ENCODE measurements around the gene WSCD2.

Gene WSCD2

DNA sequence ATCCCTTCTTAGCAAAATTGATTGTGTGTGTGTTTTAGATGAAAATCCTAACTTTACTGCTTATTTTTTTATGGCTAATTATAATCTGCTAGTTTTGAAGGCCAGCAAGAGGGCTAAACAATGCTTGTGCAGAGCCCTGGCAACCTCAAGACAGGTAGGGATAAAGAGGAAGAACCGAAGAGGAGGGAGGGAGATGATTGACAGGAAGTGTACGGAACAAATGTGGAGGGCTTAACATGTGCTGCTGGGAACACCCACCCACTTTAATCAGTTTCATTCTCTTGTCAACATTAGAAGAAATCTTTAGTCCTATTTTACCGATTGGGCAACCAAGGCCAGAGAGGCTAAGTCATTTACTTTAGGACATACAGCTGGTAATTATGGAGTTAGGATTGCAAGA, 1.4 kb upstream of the WSCD2 start:
- DNase-seq (ENCODE audit: low spot score), result no peak

DNA sequence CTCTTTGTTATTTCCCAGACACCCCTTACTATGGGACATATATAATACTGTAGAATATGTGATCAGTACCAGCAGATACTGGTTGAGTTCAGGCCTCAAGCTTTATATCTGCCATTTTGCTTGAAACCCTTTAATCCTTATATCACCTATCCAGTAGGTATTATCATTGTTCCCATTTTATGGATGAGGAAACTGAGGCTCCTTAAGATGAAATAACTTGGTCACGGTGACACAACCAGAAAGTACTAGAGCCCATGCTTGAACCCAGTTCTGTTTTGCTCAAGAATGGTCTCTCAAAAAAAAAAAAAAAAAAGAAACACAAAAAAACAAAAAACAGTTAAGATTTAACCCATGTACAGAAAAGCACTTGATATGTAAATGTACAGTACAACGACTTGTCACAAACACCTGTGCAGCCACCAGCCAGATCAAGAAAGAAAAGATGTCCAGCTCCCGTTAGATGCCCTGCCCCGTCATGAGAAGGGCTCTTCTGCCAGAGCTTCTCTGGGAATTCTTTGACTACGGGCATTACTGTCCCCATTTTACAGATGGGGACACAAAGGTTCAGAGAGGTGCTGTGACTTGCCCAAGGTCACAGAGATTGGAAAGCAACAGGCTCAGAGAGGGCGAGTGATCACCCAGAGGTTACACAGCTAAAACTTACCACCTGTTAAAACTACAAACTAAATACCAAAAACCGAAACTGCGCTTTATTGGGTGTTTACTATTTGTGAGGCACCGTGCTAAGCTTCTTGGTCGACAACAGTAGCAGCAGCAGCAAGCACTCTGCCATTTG, 669 bp upstream of the WSCD2 start:
- no peak for DNase-seq (ENCODE audit: low spot score)

DNA sequence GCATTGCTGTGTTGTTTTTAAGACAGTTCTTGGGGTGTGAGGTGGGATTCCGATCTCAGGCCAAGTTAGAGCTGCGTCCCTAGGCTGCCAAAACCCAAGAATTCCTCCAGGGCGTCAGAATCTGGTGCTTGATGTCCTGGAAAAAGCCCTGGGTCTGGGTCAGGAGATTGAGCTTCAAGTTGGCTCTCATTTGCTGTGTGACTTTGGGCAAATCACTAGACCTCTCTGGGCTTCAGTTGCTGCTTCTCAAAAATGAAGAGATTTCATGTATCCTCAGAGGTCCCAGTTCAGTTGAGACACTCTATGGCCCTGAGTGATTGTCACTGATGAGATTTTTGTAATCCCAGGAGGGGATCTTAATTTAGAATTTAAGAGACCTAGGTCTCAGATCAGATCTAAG, 1.9 kb downstream of the WSCD2 start:
- no peak for DNase-seq (ENCODE audit: low spot score)

DNA sequence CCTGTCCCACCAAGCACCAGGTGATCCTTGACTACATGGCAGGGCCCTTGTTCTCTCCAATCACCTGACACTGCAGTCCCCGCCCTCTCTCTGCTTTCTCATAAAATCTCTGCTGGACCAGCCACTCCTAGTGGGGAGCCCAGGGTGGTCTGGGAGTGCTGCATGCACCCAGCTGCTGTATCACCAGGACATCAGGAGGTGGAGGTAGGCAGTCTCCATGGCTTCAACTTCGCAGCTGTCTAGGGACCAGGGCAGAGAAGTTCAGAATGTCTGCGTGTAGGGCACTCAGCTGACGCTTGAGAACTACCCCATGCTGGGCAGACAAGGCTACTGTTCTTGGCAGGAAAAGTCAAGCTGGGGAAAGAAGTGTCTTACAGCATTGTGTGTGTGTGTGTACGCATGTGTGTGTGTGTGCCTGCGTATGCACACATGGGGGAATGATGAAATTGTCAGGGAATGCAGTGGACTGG, 2.6 kb downstream of the WSCD2 start:
- no peak for DNase-seq (ENCODE audit: low spot score)

DNA sequence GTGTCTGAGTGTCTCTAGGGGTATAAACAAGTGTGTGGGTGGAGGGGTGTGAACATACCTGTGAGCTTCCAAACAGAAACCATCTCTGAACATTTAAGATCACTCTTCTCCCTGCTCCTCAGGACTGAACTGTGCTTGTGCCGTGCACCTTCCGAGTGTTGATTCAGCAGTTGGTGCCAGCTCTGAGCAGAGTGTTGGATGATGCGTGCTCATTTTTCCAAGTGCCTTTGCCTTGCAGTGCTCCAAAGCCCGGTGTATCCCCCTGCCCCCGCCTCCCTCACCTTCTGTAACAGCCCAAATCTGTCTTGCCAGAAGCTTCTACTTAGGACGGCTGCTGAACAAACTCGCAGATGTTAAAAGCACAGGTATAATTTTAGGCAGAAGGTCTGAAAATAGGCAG, 4.4 kb downstream of the WSCD2 start:
- DNase-seq (ENCODE audit: low spot score), result no peak

DNA sequence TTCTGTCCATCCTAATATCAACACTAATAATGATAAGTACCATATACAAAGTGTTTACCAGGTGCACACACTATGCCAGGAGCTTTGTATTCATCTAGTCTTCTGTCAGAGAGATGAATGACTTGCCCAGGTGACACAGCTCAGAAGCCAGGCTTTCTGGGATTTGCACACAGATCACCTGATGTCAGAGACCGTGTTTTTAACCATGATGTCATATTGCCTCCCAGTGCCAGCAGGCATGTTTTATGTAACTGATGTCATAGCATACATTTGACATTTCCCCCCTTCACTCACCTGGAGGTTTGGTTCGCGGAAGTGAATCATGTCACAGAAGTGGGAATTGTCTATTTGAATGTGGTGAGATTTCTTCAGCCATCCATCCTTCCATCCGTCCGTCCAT, 5.7 kb downstream of the WSCD2 start:
- DNase-seq (ENCODE audit: low spot score), result no peak

DNA sequence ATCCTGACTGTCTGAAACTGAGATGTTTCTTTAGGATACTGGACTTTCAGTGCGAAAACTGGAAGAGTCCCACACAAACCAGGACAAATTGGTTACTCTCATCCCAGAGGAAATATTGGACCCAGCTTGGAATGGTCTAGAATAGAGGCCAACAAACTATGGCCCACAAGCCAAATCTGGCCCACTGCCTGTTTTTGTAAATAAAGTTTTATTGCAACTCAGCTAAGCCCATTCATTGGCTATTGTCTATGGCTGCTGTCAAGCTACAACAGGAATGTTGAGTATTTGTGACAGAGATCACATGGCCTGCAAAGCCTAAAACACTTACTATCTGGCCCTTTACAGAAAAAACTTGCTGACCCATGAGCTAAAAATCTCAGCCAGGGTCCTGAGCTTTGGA, 6.5 kb downstream of the WSCD2 start:
- no peak for DNase-seq (ENCODE audit: low spot score)

DNA sequence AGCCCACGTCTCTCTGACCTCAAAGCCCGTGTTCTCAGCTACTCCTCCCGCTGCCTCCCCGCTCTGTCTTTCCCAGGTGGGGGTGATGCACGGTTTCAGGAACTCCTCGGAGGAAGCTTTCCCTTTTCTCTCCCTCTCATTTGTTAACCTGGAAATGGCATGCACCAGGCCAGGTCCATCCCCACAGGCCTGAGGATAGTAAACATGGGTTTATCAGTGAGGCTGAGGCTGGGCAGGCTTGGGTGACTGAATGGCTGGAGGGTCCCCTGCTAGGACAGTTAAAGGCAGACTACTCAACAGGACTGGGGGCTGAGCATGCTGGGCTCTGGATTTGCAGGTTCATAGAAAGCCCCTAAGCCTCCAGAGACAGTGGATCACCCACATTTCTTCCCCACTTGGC, 7.6 kb downstream of the WSCD2 start:
- DNase-seq (ENCODE audit: low spot score), result no peak

DNA sequence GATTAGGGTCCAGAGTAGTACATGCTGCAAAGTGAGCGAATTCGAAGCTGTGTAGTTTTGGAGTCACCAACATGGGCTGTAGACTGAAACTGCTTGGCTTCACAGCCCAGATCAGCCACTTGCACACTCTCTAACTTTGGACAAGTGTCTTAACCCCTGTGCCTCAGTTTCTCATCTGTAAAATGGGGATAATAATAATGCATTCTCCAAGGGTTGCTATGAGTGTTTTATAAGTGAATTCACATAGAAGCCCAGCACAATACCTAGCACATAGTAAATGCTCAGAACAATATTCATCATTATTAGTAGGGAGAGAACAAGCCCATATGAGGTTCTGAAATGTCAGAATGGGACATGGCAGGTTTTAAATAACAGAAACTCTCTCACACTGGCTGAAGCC, 10.4 kb downstream of the WSCD2 start:
- no peak for DNase-seq (ENCODE audit: low spot score)

DNA sequence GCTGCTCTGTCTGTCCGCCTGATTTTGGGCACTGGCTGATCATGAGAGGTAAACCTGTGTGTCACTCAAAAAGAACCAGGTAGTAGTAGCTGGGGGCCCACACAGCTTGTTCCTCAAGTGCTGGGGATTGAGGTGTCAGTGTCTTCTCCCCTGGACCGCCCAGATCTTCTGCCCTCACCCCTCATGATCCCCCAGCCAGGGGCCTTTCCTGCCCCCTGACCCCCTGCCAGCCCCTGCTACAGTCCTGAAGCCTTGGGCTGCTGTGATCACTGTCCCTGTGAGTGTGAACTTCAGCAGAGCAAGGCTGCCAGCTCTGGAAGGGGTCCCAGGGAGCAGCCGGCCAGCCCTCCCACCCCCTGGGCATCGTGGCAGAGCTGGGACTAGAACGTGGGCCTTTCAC, 11.4 kb downstream of the WSCD2 start:
- DNase-seq (ENCODE audit: low spot score), result no peak

DNA sequence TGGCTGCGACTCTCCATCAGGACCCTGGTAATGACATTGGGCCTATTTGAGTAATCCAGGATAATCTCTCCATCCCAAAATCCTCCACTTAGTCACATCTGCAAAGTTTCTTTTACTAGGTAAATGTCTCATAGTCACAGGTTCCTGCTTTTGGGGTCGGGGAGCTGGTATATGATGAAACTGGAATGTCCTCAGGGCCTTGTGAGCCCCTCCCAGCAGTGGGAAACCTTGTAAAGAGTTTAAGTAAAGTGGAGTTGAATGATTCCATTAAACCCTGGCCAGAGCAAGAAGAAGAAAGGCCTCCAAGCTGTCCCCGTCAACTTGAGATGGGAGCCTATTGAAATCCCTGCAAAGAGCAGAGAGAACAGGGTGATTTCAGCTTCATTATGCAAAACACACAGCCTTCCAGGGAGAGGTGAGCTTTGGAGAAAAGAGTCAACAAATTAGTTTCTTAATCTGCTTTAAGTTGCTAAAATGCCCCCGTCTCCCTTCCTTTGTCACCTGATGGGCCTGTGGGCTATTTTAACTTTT, 12.6 kb downstream of the WSCD2 start:
- DNase-seq (ENCODE audit: low spot score), result no peak

DNA sequence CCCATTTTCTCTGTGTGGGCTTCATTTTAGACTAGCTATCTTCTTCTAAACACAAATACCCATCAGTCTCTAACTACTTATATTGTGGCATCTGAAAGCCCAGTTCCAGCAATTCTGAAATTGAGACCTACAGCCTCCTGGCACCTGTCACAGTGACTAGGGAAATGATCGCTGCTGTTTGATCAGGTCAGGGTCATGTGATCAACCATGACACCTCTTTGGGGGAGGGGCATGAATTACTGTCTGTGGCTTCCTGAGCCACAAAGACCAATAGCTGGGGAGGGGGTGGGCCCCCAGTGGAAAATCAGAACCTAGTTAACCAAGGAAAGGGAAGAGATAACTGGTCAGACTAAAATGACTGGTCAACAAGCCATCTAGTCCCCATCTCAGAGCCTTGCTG, 14.1 kb downstream of the WSCD2 start:
- no peak for DNase-seq (ENCODE audit: low spot score)

DNA sequence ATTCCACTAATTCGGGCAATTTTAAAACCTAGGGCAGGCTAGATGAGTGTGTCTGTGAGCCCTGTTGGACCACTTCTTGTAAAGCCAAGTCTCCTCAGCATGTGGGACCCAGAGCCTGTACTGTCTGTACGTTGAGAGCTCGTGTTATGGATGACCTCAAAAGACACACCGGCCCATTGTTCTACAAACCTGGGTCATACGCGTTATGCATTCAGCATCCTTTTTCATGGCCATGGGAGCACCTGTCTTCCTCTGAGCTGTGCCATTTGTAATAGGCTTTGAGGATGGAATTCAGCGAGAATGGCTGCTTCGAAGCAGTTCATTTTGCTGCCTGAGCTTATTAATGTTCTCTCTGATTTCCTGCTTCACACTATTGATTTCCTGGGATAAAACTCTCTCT, 15.0 kb downstream of the WSCD2 start:
- DNase-seq (ENCODE audit: low spot score), result no peak

DNA sequence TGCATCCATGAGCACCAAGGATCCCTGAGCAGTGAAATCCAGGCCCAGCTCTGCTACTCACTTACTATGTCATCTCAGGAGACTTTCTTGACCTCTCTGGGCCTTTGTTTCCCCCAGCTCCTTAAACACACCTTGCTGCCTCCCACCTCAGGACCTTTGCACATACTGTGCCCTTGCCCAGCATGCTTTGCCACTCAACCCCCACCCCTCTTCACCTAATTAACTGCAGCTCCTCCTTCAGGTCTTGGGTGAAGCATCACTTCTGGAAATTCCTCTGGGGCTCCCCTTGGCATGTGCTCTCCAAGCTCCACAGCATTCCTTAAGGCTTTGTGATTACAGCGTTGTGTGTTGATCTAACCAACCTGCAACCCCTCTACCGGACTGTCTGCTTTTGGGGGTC, 15.9 kb downstream of the WSCD2 start:
- no peak for DNase-seq (ENCODE audit: low spot score)

DNA sequence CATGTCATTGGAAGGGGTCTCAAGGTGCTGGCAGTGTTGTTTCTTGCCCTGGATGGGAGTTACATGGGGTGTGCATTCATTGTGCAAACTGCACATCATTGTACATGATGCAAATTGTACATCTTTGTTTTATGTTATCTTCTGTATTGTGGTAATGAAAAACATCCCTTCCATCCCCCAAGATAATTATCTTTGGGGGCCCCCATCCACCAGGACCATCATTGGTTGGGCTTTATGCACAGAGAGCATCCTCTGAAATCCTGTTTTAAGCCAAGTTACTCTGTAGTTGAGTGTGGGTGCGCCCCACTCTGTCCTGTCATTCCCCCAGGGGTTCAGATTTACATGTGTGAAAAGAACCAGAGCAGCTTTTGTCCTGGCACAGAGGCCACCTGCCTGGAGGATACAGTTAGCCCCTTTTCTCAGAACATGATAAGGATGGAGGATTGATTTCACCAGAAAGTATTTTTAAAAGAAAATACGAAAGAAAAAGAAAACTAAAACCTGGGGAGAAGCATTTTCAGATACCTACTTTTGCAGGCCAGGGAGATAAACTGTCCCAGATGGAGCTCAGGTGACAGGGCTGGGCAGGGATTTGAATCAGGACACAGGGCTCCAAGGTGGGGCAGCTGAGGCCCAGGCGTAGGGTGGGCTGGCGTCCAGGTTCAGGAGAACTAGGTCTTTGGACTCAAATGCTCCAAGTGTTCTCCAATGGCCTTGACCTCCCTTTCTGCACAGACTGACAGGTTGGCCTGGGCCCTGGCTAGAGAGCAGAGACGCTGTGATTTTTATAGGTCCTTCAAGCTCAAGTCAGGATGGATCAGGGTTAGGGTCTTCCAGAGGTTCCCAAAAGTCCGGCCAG, 17.2 kb downstream of the WSCD2 start:
- DNase-seq (ENCODE audit: low spot score), result no peak

DNA sequence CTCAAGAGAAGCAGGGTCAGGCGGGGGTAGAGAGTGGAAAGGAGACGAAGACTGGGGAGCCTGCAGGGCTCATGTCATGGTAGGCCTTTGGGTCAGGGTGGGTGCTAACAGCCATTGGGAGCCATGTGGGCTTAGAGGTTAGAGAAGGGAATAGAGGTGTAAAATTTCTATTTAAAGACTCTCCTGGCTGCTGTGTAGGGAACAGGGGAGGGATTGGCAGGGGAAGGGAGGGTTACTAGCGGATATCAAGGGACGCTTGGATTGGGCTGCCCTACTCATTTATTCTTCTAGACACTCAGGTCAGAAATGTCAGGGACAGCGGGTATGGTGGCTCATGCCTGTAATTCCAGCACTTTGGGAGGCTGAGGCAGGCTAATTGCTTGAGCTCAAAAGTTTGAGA, 18.2 kb downstream of the WSCD2 start:
- DNase-seq (ENCODE audit: low spot score), result no peak

DNA sequence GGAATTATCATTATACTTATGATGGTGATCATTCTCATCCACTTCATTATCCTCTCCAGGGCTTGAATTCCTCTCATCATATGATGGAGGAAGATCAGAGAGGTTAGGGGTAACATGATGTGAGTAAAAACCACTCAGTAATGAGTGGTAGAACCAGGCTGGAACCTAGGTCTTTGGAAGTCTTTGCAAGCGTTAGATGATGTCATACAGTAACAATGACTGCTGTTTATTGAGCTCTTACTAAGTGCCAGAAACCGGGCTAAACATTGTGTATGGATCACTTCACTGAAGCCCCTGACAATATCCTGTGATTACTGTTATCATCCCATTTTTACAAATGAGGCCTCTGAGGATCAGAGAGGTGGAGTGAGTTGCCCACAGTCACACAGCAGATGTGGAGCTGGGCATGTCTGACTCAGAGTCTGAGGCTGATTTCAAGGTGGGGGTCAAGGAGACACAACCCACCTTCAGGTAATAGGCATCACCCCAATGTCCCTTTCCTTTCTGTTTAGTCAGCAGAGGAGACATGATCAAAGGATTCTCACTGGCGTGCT, 19.5 kb downstream of the WSCD2 start:
- DNase-seq (ENCODE audit: low spot score), result no peak

DNA sequence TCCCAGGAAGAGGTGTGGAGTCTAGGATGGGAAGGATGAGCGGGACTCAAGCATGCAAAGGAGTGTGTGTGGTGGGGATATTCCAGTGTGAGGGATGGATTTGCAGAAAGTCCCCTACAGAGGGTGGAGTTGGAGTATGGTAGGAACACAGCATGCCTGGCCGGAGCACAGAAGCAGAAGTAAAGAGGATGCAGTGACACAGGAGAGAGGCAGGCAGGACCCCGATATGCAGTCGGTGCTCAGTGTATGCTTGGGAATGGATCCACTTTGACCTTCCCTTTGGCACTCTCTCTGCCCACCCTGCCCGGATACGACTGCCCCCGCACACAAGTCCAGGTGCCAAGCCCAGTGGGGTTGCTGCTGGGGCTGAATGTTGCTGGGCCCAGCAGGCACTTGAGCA, 21.3 kb downstream of the WSCD2 start:
- no peak for DNase-seq (ENCODE audit: low spot score)

DNA sequence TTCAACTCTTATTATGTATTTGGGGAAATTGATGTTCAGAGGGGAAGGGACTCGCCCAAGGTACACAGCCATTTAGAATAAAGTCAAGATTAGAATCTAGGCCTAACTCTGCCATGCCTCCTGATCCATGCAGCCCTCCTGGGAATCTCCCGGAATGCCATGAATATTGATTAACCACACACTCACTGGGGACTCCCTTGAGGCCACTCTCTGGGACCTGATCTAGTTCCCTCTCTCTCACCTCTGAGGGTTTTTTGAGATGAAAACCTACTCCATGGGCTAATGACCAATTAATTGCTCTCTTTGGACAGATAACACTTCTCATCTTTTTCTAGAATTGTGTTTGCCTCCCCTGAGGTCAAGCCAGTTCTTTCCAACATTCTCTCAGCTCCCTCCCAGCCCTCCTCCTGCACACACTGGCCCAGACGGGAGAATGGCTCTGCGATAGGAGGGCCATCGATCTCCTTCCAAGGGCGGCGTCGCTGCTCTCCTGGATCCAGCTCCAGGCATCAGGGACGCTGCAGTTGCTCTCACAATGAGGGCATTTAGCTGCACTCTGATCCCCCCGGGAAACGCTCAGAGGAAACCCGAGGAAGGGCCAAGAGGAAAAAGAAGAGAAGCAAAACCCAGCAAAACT, 22.6 kb downstream of the WSCD2 start:
- DNase-seq (ENCODE audit: low spot score), result no peak

DNA sequence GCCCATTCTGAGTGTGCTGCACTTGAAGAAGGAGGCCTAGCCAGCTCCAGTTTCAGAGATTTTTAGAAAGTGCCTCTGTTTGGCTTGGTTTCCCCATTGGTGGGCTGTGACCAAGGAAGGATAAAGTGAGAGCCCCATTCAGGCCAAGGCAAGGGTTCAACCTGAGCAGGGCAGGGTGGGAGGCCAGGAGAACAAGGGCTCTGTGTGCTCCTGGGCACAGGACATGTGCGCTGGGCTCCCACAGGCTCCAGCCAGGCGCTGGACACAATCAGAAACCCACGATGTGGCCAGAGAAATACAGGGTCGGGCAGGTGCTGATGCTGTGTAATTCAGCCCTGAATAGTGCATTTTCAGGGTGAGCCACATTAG, 23.1 kb downstream of the WSCD2 start:
- DNase-seq (ENCODE audit: low spot score), result no peak

DNA sequence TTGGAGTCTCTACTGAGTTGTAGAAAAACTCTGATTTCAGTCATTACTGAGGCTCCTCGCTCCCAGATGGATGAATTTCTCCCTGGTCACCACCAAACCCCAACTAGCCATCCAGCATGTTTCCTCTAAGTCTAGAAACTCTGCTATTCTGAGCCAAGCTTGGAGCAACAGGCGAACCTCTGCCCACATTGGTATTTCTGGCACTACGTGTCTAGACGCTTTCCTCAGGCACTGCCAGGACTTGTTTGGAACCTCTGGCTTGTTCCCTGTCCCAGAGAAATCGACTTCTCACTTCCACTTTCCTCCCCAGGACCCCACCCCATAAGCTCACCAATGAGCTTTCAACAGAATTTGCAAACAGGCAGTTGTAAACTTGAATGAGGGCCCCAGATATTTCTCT, 27.6 kb downstream of the WSCD2 start:
- no peak for DNase-seq (ENCODE audit: low spot score)

DNA sequence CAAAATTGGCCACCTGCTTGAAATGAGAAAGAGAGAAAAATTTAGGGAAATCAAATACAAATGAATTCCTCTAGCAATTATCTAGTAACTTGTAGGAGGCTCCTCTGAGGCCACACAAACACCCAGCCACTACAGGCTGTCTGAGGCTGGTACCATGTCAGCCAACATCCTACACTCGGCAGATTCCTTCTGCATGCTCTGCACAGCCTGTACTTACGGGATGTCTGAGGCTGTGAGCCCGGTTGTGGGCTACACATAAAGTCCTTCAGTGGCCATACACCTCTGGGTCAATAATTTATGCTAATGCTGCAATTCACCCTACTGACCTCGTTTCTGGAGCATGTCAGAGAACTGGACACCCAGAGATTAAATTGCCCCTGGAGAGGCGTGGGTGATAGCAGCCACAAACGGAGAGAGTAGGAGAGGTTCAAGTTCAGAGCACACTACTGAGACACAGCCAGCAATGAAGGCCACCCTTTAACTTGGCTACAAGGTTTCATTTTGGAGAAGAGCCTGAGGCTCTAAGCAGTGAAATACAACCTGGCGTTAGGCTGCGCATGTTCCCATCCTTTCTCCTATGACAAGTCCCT, 28.9 kb downstream of the WSCD2 start:
- no peak for DNase-seq (ENCODE audit: low spot score)

Data from ecto neural progenitor cell (in vitro differentiated cells).